ENCODE measurements around the gene ARCN1.

Gene ARCN1

GRCh38 chr11:118615976-118616371 is 43.8 kb downstream of the ARCN1 start:
- Histone ChIP-seq H3K9ac (ENCODE audit: low read length) (no peak overlapping the region), H3K4me2 (ENCODE audit: low read length) (no peak overlapping the region), H3K56ac (ENCODE audit: low read length) (peak overlapping the region; percentile 1), H3K23ac (ENCODE audit: low read length) (no peak overlapping the region), H2BK15ac (replicated peaks; ENCODE audit: low read depth) (no peak overlapping the region), H2BK5ac (ENCODE audit: low read length) (no peak overlapping the region), H3K27me3 (ENCODE audit: insufficient read depth, low read length, poor library complexity) (no peaks in the 10 kb centered on the region), H2AK5ac (ENCODE audit: low read length) (no peak overlapping the region), H3K27ac (ENCODE audit: low read depth, low read length) (no peak overlapping the region), H3K4ac (ENCODE audit: low read depth, low read length) (no peak overlapping the region), H3K79me1 (ENCODE audit: low read length) (no peaks in the 10 kb centered on the region), H3K4me1 (ENCODE audit: control insufficient read depth, low read depth, low read length) (peaks cover 15% of the 10 kb centered on the region), H4K5ac (ENCODE audit: low read length) (no peak overlapping the region), H4K8ac (ENCODE audit: low read depth, low read length) (no peak overlapping the region), H3K4me3 (ENCODE audit: low read length) (no peak overlapping the region), H3K79me2 (ENCODE audit: control insufficient read depth, insufficient read depth, low read length) (no peaks in the 10 kb centered on the region), H2BK120ac (ENCODE audit: low read depth, low read length) (no peak overlapping the region), H3K36me3 (ENCODE audit: control insufficient read depth, insufficient read depth, low read length) (no peaks in the 10 kb centered on the region), H3K18ac (ENCODE audit: low read length) (no peak overlapping the region)
- WGBS (ENCODE audit: extremely low coverage, insufficient coverage, low lambda C conversion rate) = no CpG with 5 or more reads among the region's 5 CpGs
- DNase-seq = peak; percentile 77

- no peaks in the 10 kb centered on the region for H3K27me3 ChIP-seq (ENCODE audit: insufficient read depth, low read length, poor library complexity)
- H3K36me3 ChIP-seq (ENCODE audit: control insufficient read depth, insufficient read depth, low read length) = no peaks in the 10 kb centered on the region
- H3K4ac ChIP-seq (ENCODE audit: low read depth, low read length) = no peak overlapping the region
- H3K18ac ChIP-seq (ENCODE audit: low read length) = no peak overlapping the region
- DNase-seq = no peak
- no peak overlapping the region for H3K27ac ChIP-seq (ENCODE audit: low read depth, low read length)
- WGBS (ENCODE audit: extremely low coverage, insufficient coverage, low lambda C conversion rate) = no CpG with 5 or more reads among the region's 11 CpGs
- H3K4me1 ChIP-seq (ENCODE audit: control insufficient read depth, low read depth, low read length) = peaks cover 18% of the 10 kb centered on the region
- H2BK120ac ChIP-seq (ENCODE audit: low read depth, low read length) = no peak overlapping the region
- no peak overlapping the region for H4K5ac ChIP-seq (ENCODE audit: low read length)
- H3K4me2 ChIP-seq (ENCODE audit: low read length) = no peak overlapping the region
- peaks cover 9% of the 10 kb centered on the region for H3K79me2 ChIP-seq (ENCODE audit: control insufficient read depth, insufficient read depth, low read length)
- no peak overlapping the region for H2BK5ac ChIP-seq (ENCODE audit: low read length)
- no peak overlapping the region for H3K56ac ChIP-seq (ENCODE audit: low read length)
- peaks cover 8% of the 10 kb centered on the region for H3K79me1 ChIP-seq (ENCODE audit: low read length)
- H2BK15ac ChIP-seq (replicated peaks; ENCODE audit: low read depth) = no peak overlapping the region
- no peak overlapping the region for H2AK5ac ChIP-seq (ENCODE audit: low read length)
- no peak overlapping the region for H3K23ac ChIP-seq (ENCODE audit: low read length)
- no peak overlapping the region for H4K8ac ChIP-seq (ENCODE audit: low read depth, low read length)
- H3K9ac ChIP-seq (ENCODE audit: low read length) = no peak overlapping the region
- H3K4me3 ChIP-seq (ENCODE audit: low read length) = no peak overlapping the region
Observed at GRCh38 chr11:118618115-118618990, 46.1 kb downstream of the ARCN1 start.

GRCh38 chr11:118618991-118619375 is 46.8 kb downstream of the ARCN1 start:
- no peak overlapping the region for H2BK15ac ChIP-seq (replicated peaks; ENCODE audit: low read depth)
- no peak overlapping the region for H3K4ac ChIP-seq (ENCODE audit: low read depth, low read length)
- H3K4me1 ChIP-seq (ENCODE audit: control insufficient read depth, low read depth, low read length) = peaks cover 18% of the 10 kb centered on the region
- H3K56ac ChIP-seq (ENCODE audit: low read length) = no peak overlapping the region
- H2BK120ac ChIP-seq (ENCODE audit: low read depth, low read length) = no peak overlapping the region
- no peak overlapping the region for H2BK5ac ChIP-seq (ENCODE audit: low read length)
- no peak overlapping the region for H4K8ac ChIP-seq (ENCODE audit: low read depth, low read length)
- H3K4me3 ChIP-seq (ENCODE audit: low read length) = no peak overlapping the region
- H4K5ac ChIP-seq (ENCODE audit: low read length) = no peak overlapping the region
- no peak overlapping the region for H3K4me2 ChIP-seq (ENCODE audit: low read length)
- no peaks in the 10 kb centered on the region for H3K36me3 ChIP-seq (ENCODE audit: control insufficient read depth, insufficient read depth, low read length)
- H2AK5ac ChIP-seq (ENCODE audit: low read length) = no peak overlapping the region
- no peak overlapping the region for H3K23ac ChIP-seq (ENCODE audit: low read length)
- WGBS (ENCODE audit: extremely low coverage, insufficient coverage, low lambda C conversion rate) = no CpG with 5 or more reads among the region's 4 CpGs
- no peak overlapping the region for H3K18ac ChIP-seq (ENCODE audit: low read length)
- H3K27ac ChIP-seq (ENCODE audit: low read depth, low read length) = no peak overlapping the region
- no peak for DNase-seq
- no peaks in the 10 kb centered on the region for H3K27me3 ChIP-seq (ENCODE audit: insufficient read depth, low read length, poor library complexity)
- no peak overlapping the region for H3K9ac ChIP-seq (ENCODE audit: low read length)
- H3K79me2 ChIP-seq (ENCODE audit: control insufficient read depth, insufficient read depth, low read length) = peaks cover 9% of the 10 kb centered on the region
- H3K79me1 ChIP-seq (ENCODE audit: low read length) = peaks cover 8% of the 10 kb centered on the region

- Histone ChIP-seq H2BK120ac (ENCODE audit: low read depth, low read length) (no peak overlapping the region), H2BK5ac (ENCODE audit: low read length) (no peak overlapping the region), H3K4ac (ENCODE audit: low read depth, low read length) (no peak overlapping the region), H3K36me3 (ENCODE audit: control insufficient read depth, insufficient read depth, low read length) (no peaks in the 10 kb centered on the region), H3K79me1 (ENCODE audit: low read length) (peaks cover 8% of the 10 kb centered on the region), H4K8ac (ENCODE audit: low read depth, low read length) (no peak overlapping the region), H3K9ac (ENCODE audit: low read length) (no peak overlapping the region), H4K5ac (ENCODE audit: low read length) (no peak overlapping the region), H3K4me3 (ENCODE audit: low read length) (no peak overlapping the region), H3K18ac (ENCODE audit: low read length) (no peak overlapping the region), H3K27me3 (ENCODE audit: insufficient read depth, low read length, poor library complexity) (no peaks in the 10 kb centered on the region), H3K4me1 (ENCODE audit: control insufficient read depth, low read depth, low read length) (peaks cover 16% of the 10 kb centered on the region), H3K79me2 (ENCODE audit: control insufficient read depth, insufficient read depth, low read length) (peaks cover 9% of the 10 kb centered on the region), H3K27ac (ENCODE audit: low read depth, low read length) (no peak overlapping the region), H2AK5ac (ENCODE audit: low read length) (peak overlapping the region; percentile 43), H3K4me2 (ENCODE audit: low read length) (no peak overlapping the region), H2BK15ac (replicated peaks; ENCODE audit: low read depth) (no peak overlapping the region), H3K56ac (ENCODE audit: low read length) (peak overlapping the region; percentile 54), H3K23ac (ENCODE audit: low read length) (no peak overlapping the region)
- no peak for DNase-seq
- no CpG with 5 or more reads among the region's 6 CpGs for WGBS (ENCODE audit: extremely low coverage, insufficient coverage, low lambda C conversion rate)
Observed at GRCh38 chr11:118619444-118620197, 47.4 kb downstream of the ARCN1 start.

- DNase-seq = no peak
- Histone ChIP-seq H3K18ac (ENCODE audit: low read length) (peak overlapping the region; percentile 60), H3K4me2 (ENCODE audit: low read length) (peak overlapping the region; percentile 62), H3K4ac (ENCODE audit: low read depth, low read length) (no peak overlapping the region), H3K27me3 (ENCODE audit: insufficient read depth, low read length, poor library complexity) (no peaks in the 10 kb centered on the region), H3K36me3 (ENCODE audit: control insufficient read depth, insufficient read depth, low read length) (no peaks in the 10 kb centered on the region), H3K79me1 (ENCODE audit: low read length) (peaks cover 8% of the 10 kb centered on the region), H2AK5ac (ENCODE audit: low read length) (peak overlapping the region; percentile 82), H3K4me1 (ENCODE audit: control insufficient read depth, low read depth, low read length) (peaks cover 15% of the 10 kb centered on the region), H3K27ac (ENCODE audit: low read depth, low read length) (peak overlapping the region; percentile 16), H2BK5ac (ENCODE audit: low read length) (peak overlapping the region; percentile 92), H4K8ac (ENCODE audit: low read depth, low read length) (no peak overlapping the region), H4K5ac (ENCODE audit: low read length) (peak overlapping the region; percentile 2), H3K23ac (ENCODE audit: low read length) (no peak overlapping the region), H3K79me2 (ENCODE audit: control insufficient read depth, insufficient read depth, low read length) (peaks cover 9% of the 10 kb centered on the region), H3K4me3 (ENCODE audit: low read length) (no peak overlapping the region), H2BK120ac (ENCODE audit: low read depth, low read length) (no peak overlapping the region), H3K56ac (ENCODE audit: low read length) (peak overlapping the region; percentile 85), H2BK15ac (replicated peaks; ENCODE audit: low read depth) (no peak overlapping the region), H3K9ac (ENCODE audit: low read length) (peak overlapping the region; percentile 58)
- WGBS (ENCODE audit: extremely low coverage, insufficient coverage, low lambda C conversion rate) = no CpG with 5 or more reads among the region's 7 CpGs
Observed at GRCh38 chr11:118620529-118621070, 48.4 kb downstream of the ARCN1 start.

Measured in mesendoderm (in vitro differentiated cells).